SK-N-SH treated with all-trans-retinoic acid at 6 μM for 48 hours (cell line): ENCODE measurements around the gene VARS1.

ENCODE experiments used
- ARNTL ChIP-seq: fragments of 450-650 bp; formaldehyde crosslinking; IDR thresholded peaks from 2 replicates; pipeline ENCODE4 v1.5.0; 2020; ENCODE audit warnings: low read depth, mild to moderate bottlenecking, moderate library complexity, borderline replicate concordance
- BACH2 ChIP-seq: fragments of 250-450 bp; sonication (Bioruptor Pico); IDR thresholded peaks from 2 replicates; pipeline ENCODE4 v1.9.0; 2021; ENCODE audit warnings: mild to moderate bottlenecking, borderline replicate concordance
- CREB5 ChIP-seq: fragments of 250-450 bp; sonication (Bioruptor Pico); IDR thresholded peaks from 2 replicates; pipeline ENCODE4 v1.5.1; 2020; ENCODE audit warnings: low read depth, mild to moderate bottlenecking, moderate library complexity
- CSDC2 ChIP-seq: fragments of 250-450 bp; sonication (Bioruptor Pico); IDR thresholded peaks from 2 replicates; pipeline ENCODE4 v1.5.0; 2020; ENCODE audit warnings: mild to moderate bottlenecking, moderate library complexity
- CSRNP3 ChIP-seq: fragments of 250-450 bp; sonication (Bioruptor Pico); IDR thresholded peaks from 2 replicates; pipeline ENCODE4 v1.5.1; 2021; ENCODE audit warnings: mild to moderate bottlenecking, moderate library complexity
- GLIS3 ChIP-seq: fragments of 250-450 bp; sonication (Bioruptor Pico); IDR thresholded peaks from 2 replicates; pipeline ENCODE4 v1.5.0; 2020; ENCODE audit warnings: mild to moderate bottlenecking, moderate library complexity
- PPARA ChIP-seq: fragments of 250-450 bp; sonication (Bioruptor Pico); IDR thresholded peaks from 2 replicates; pipeline ENCODE4 v1.5.0; 2020; ENCODE audit warnings: mild to moderate bottlenecking, borderline replicate concordance
- RARB ChIP-seq: fragments of 250-450 bp; sonication (Bioruptor Pico); IDR thresholded peaks from 2 replicates; pipeline ENCODE4 v1.8.0; 2021; ENCODE audit warnings: mild to moderate bottlenecking, moderate library complexity
- TOX ChIP-seq: fragments of 250-450 bp; sonication (Bioruptor Pico); IDR thresholded peaks from 2 replicates; pipeline ENCODE4 v1.8.0; 2021; ENCODE audit warnings: mild to moderate bottlenecking, moderate library complexity, borderline replicate concordance
- TSHZ2 ChIP-seq: fragments of 250-450 bp; sonication (Bioruptor Pico); IDR thresholded peaks from 2 replicates; pipeline ENCODE4 v1.5.0; 2020; ENCODE audit warnings: mild to moderate bottlenecking, moderate library complexity
- ZC3H10 ChIP-seq: fragments of 250-450 bp; sonication (Bioruptor Pico); IDR thresholded peaks from 2 replicates; pipeline ENCODE4 v1.5.1; 2021; ENCODE audit warnings: mild to moderate bottlenecking, moderate library complexity
- ZFP3 ChIP-seq: fragments of 250-450 bp; sonication (Bioruptor Pico); IDR thresholded peaks from 2 replicates; pipeline ENCODE4 v1.5.0; 2020; ENCODE audit warnings: mild to moderate bottlenecking, moderate library complexity
- TF ChIP-seq, protein P1 (sequence below): fragments of 250-450 bp; sonication (Bioruptor Pico); IDR thresholded peaks from 2 replicates; pipeline ENCODE4 v1.8.0; 2020; ENCODE audit warnings: mild to moderate bottlenecking, moderate library complexity, borderline replicate concordance

DNA sequence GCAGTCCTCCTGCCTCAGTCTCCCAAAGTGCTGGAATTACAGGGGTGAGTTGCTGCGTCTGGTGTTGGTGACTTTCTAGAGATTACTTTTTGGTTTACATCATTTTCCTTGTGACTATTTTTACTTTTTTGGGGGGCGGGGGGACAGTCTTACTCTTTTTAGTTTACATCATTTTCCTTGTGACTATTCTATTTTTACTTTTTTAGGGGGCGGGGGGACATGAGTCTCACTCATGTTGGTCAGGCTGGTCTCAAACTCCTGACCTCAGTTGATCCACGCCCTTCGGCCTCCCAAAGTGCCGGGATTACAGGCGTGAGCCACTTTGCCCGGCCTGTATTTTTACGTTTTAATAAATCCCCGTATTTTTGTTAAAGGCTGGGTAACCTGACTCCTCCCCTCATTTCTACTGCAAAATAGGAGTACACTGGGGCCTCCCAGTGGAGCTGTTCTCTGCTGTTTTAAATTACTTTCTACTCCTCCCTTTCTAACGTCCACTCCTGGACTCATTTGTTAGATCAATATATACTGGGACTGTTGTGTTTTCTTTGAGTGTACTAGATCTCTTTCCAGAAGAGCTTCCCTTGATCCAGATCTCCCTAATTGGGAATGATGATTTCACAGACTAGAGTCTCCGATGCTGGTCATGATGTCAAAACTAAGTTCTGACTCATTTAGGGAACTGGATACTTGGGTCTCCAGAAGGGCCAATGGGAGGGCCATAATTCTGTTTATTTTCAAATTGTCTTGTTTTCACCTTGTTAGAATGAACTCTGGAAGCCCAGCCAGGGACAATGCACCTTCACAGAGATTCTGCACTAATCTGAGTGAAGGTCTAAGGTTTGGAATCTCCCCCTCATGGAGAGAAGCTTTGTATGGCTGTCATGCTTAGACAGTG lies 41.2 kb upstream of the VARS1 start:
- TF ChIP-seq BACH2, result no peak
- TF ChIP-seq GLIS3, result no peak
- TF ChIP-seq ZC3H10, result no peak
- TF ChIP-seq, protein P1, sequence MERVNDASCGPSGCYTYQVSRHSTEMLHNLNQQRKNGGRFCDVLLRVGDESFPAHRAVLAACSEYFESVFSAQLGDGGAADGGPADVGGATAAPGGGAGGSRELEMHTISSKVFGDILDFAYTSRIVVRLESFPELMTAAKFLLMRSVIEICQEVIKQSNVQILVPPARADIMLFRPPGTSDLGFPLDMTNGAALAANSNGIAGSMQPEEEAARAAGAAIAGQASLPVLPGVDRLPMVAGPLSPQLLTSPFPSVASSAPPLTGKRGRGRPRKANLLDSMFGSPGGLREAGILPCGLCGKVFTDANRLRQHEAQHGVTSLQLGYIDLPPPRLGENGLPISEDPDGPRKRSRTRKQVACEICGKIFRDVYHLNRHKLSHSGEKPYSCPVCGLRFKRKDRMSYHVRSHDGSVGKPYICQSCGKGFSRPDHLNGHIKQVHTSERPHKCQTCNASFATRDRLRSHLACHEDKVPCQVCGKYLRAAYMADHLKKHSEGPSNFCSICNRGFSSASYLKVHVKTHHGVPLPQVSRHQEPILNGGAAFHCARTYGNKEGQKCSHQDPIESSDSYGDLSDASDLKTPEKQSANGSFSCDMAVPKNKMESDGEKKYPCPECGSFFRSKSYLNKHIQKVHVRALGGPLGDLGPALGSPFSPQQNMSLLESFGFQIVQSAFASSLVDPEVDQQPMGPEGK (CRISPR knock-in tag), result no peak
- no peak for TF ChIP-seq RARB (CRISPR knock-in tag)
- no peak for TF ChIP-seq CSRNP3 (CRISPR knock-in tag)
- TF ChIP-seq ARNTL (CRISPR knock-in tag), result no peak
- no peak for TF ChIP-seq CSDC2
- no peak for TF ChIP-seq TOX (CRISPR knock-in tag)
- no peak for TF ChIP-seq ZFP3 (CRISPR knock-in tag)
- TF ChIP-seq TSHZ2 (CRISPR knock-in tag), result no peak
- no peak for TF ChIP-seq PPARA (CRISPR knock-in tag)
- no peak for TF ChIP-seq CREB5 (CRISPR knock-in tag)
